Kasumi-1 (cell line): Measurements from ENCODE around the gene NIN.
"Not testable (repeated sequence)": the region's sequence is repeated elsewhere in the genome, so short reads cannot be mapped to it uniquely, and the experiment has no call there.

Experiments
- DNase-seq, 2 experiments: peaks; one replicate each; lab custom pipeline; 2025; lab: John Stamatoyannopoulos, UW

The NIN gene

GRCh38 chr14:50717811-50718210, 113.2 kb downstream of the NIN start:
- no peak for DNase-seq

GRCh38 chr14:50714450-50715073, 116.4 kb downstream of the NIN start:
- DNase-seq, result peak; percentile 69 to 71

GRCh38 chr14:50711043-50711442, 119.9 kb downstream of the NIN start:
- DNase-seq, result no peak

GRCh38 chr14:50705026-50705593, 125.9 kb downstream of the NIN start:
- no peak for DNase-seq

- no peak for DNase-seq
These were observed 126.4 kb downstream of the NIN start for GRCh38 chr14:50704454-50705010.

DNA sequence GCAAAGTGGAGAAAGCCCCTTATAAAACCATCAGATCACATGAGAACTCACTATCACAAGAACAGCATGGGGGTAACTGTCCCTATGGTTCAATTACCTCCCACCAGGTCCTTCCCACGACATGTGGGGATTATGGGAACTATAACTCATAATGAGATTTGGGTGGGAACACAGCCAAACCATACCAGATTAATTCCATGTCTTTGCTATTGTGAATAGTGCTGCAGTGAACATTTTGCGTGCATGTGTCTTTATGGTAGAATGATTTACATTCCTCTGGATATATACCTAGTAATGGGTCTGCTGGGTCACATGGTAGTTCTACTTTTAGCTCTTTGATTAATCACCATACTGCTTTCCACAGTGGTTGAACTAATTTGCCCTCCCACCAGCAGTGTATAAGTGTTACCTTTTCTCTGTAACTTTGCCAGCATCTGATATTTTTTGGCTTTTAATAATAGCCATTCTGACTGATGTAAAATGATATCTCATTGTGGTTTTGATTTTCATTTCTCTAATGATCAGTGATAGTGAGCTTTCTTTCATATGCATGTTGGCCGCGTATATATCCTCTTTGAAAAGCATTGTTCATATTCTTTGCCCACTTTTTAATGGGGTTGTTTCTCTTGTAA, 133.2 kb downstream of the NIN start:
- DNase-seq, result no peak

DNA sequence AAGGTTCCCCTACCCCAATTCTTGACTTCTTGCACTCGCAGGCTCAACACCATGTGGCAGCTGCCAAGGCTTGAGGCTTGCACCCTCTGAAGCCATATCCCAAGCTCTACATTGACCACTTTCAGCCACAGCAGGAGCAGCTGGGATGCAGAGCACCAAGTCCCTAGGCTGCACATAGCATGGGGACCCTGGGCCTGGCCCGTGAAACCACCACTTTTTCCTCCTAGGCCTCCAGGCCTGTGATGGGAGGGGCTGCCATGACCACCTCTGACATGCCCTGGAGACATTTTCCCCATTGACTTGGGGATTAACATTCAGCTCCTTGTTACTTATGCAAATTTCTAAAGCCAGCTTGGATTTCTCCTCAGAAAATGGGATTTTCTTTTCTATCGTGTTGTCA, 136.7 kb downstream of the NIN start:
- DNase-seq, result not testable (repeated sequence)

GRCh38 chr14:50688875-50689274, 142.1 kb downstream of the NIN start:
- no peak for DNase-seq

GRCh38 chr14:50679674-50680073, 151.3 kb downstream of the NIN start:
- DNase-seq, result no peak

GRCh38 chr14:50678163-50678562, 152.8 kb downstream of the NIN start:
- no peak for DNase-seq

DNA sequence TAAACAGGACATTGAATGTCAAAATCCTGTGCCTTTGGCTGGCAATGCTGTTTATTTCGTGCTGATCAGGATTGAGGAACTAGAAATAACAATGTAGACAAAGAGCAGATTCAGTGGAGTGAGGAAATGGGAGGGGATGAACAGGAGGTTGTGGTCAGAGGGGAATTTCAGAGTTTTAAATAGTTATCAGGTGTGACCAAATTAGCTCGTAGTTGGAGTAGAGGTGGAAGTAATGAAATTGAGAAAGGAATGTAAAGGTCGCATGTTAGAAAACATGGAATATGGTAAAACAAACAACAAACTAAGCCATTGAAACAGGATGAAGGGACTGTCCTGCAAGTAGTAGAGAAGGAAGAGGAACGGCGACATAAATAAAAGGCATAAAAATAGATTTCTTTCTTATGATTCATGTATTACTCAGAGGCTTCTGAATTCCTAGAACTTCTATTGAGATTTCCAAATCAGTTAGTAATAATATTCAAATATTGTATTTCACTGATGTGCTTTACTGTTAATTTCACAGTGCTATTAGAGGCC, 153.4 kb downstream of the NIN start:
- DNase-seq, result peak; percentile 74 to 78

- peak in 1 of 2 experiments; percentile 47 for DNase-seq
These were observed 154.0 kb downstream of the NIN start for GRCh38 chr14:50676814-50677516.

GRCh38 chr14:50675597-50675996, 155.4 kb downstream of the NIN start:
- DNase-seq, result no peak

- DNase-seq, result no peak
These were observed 160.1 kb downstream of the NIN start for GRCh38 chr14:50670866-50671256.

GRCh38 chr14:50670196-50670865, 160.6 kb downstream of the NIN start:
- no peak for DNase-seq
